HepG2 (cell line): ENCODE data around the gene EEF1E1. TPM values are rescaled to one million over a fixed set of nuclear protein-coding genes. Genes with fewer than 3 reads are reported as not detected.

Experiments
- ATF3 ChIP-seq: sonication (generic); formaldehyde crosslinking; IDR thresholded peaks from 2 replicates; pipeline ENCODE4 v1.4.0; 2020; ENCODE audit warnings: missing genetic modification reagents
- CEBPB ChIP-seq: IDR thresholded peaks from 2 replicates; pipeline ENCODE4 v1.6.1; 2011; ENCODE audit warnings: low read depth, low read length, improper control_type of control experiment, borderline replicate concordance
- E2F2 ChIP-seq: sonication (generic); formaldehyde crosslinking; IDR thresholded peaks from 2 replicates; pipeline ENCODE4 v1.4.0; 2020; ENCODE audit warnings: missing genetic modification reagents, borderline replicate concordance
- ETV5 ChIP-seq: IDR thresholded peaks from 2 replicates; pipeline ENCODE4 v1.6.1; 2018; ENCODE audit warnings: missing biosample characterization, missing genetic modification reagents, inconsistent platforms, borderline replicate concordance
- FOSL1 ChIP-seq: sonication (generic); formaldehyde crosslinking; IDR thresholded peaks from 2 replicates; pipeline ENCODE4 v1.9.0; 2021; ENCODE audit warnings: missing genetic modification reagents, borderline replicate concordance
- FOXA3 ChIP-seq: IDR thresholded peaks from 2 replicates; pipeline ENCODE4 v1.6.1; 2016; ENCODE audit warnings: missing genetic modification reagents, missing compliant biosample characterization
- HMG20A ChIP-seq: IDR thresholded peaks from 2 replicates; pipeline ENCODE4 v1.6.1; 2016; ENCODE audit warnings: borderline replicate concordance
- HOMEZ ChIP-seq: IDR thresholded peaks from 2 replicates; pipeline ENCODE4 v1.6.1; 2016; ENCODE audit warnings: low read depth
- KAT8 ChIP-seq: IDR thresholded peaks from 2 replicates; pipeline ENCODE4 v1.6.1; 2016; ENCODE audit warnings: missing genetic modification reagents, missing compliant biosample characterization
- MAFK ChIP-seq, 2 experiments: IDR thresholded peaks in 1 of 2; conservative IDR thresholded peaks in 1 of 2; 2 replicates each; pipeline ENCODE4 v1.6.1; 2011; ENCODE audit warnings: improper control_type of control experiment in 2 of 2, low read length in 2 of 2
- NFE2L2 ChIP-seq: fragments of 150-350 bp; IDR thresholded peaks from 2 replicates; pipeline ENCODE4 v1.6.1; 2014; ENCODE audit warnings: low read length
- NRL ChIP-seq: sonication (generic); formaldehyde crosslinking; IDR thresholded peaks from 2 replicates; pipeline ENCODE4 v1.5.0; 2020; ENCODE audit warnings: missing genetic modification reagents, mild to moderate bottlenecking, moderate library complexity, borderline replicate concordance
- SIX1 ChIP-seq: sonication (generic); formaldehyde crosslinking; IDR thresholded peaks from 2 replicates; pipeline ENCODE4 v1.4.0; 2020; ENCODE audit warnings: missing genetic modification reagents, borderline replicate concordance
- SMAD1 ChIP-seq: sonication (generic); formaldehyde crosslinking; IDR thresholded peaks from 2 replicates; pipeline ENCODE4 v1.4.0; 2020; ENCODE audit warnings: missing genetic modification reagents, low read depth, mild to moderate bottlenecking, borderline replicate concordance
- XBP1 ChIP-seq: sonication (generic); formaldehyde crosslinking; IDR thresholded peaks from 2 replicates; pipeline ENCODE4 v1.5.0; 2020; ENCODE audit warnings: missing genetic modification reagents
- ZNF430 ChIP-seq: sonication (generic); formaldehyde crosslinking; IDR thresholded peaks from 2 replicates; pipeline ENCODE4 v1.9.0; 2021; ENCODE audit warnings: mild to moderate bottlenecking, missing genetic modification reagents
- ZNF44 ChIP-seq: sonication (generic); formaldehyde crosslinking; IDR thresholded peaks from 2 replicates; pipeline ENCODE4 v1.5.1; 2020; ENCODE audit warnings: mild to moderate bottlenecking, missing genetic modification reagents
- ZNF768 ChIP-seq: sonication (generic); formaldehyde crosslinking; IDR thresholded peaks from 2 replicates; pipeline ENCODE4 v1.4.0; 2020; ENCODE audit warnings: missing genetic modification reagents
- polyA plus RNA-seq, 8 experiments: library from polyadenylated mRNA; depleted of rRNA in 3 of 8; stranded (reverse) in 7 of 8; unstranded in 1 of 8; fragments of >200 nt; fragmentation: Illumina TruSeq in 4 of 8; extraction: Trizol in 4 of 8; gene quantifications; 2 replicates each; pipeline versions ENCODE4 v1.2.1 to v1.2.3, GENCODE V29; 2011 to 2016; ENCODE audit warnings: low read depth in 4 of 8, missing spikeins in 1 of 8, mixed read lengths in 1 of 8; ENCODE audit not compliant: insufficient read depth in 1 of 8
- total RNA-seq, 5 experiments: library from RNA; depleted of rRNA; stranded (reverse); fragments of >200 nt; fragmentation: Illumina TruSeq; extraction: Trizol; gene quantifications; 2 replicates each; pipeline ENCODE4 v1.2.3, GENCODE V29; 2016; ENCODE audit warnings: low read depth in 1 of 5
- TF ChIP-seq, protein P1 (sequence below): sonication (generic); formaldehyde crosslinking; IDR thresholded peaks from 2 replicates; pipeline ENCODE4 v1.4.0; 2020; ENCODE audit warnings: missing genetic modification reagents
- TF ChIP-seq, protein P2 (sequence below): sonication (generic); formaldehyde crosslinking; IDR thresholded peaks from 2 replicates; pipeline ENCODE4 v1.5.0; 2020; ENCODE audit warnings: mild to moderate bottlenecking, missing genetic modification reagents
- TF ChIP-seq, protein P3 (sequence below): sonication (generic); formaldehyde crosslinking; IDR thresholded peaks from 2 replicates; pipeline ENCODE4 v1.5.0; 2020; ENCODE audit warnings: mild to moderate bottlenecking, missing genetic modification reagents, borderline replicate concordance

The EEF1E1 gene
- total and polyA plus RNA-seq, 2 of the 13 experiments (the other 11 are each of a cell fraction or from before 2014, with no cell fraction given): 128 to 188 TPM

DNA sequence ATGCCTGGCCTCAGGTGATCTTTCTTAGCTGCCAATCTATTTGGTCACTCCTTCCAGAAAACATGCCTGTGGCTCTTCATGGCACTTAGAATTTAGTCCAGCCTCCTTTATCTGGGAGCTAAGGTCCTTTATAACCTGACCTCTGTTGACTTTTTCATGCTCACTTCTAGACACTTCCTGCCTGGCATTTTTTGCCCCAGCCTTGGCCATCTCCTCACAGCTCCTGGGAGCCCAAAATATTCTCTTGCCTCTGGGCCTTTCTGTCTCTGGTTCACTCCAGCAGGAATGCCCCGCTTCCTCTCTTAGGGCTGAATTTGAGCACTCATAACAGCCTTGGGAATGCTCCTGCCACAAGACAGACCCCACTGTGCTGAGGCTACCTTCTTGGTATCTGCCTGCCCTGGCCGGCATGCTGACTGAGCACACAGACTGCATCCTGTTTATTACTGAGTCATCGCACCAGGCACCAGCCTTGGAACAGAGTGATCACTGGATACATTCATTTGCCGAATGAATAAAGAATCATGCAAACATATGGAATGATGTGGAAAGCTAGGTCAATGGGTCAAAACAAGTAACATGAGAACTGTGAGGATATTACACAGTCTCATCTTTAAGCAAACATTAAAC, 5.8 kb upstream of the EEF1E1 start (continued):
- TF ChIP-seq, protein P1, sequence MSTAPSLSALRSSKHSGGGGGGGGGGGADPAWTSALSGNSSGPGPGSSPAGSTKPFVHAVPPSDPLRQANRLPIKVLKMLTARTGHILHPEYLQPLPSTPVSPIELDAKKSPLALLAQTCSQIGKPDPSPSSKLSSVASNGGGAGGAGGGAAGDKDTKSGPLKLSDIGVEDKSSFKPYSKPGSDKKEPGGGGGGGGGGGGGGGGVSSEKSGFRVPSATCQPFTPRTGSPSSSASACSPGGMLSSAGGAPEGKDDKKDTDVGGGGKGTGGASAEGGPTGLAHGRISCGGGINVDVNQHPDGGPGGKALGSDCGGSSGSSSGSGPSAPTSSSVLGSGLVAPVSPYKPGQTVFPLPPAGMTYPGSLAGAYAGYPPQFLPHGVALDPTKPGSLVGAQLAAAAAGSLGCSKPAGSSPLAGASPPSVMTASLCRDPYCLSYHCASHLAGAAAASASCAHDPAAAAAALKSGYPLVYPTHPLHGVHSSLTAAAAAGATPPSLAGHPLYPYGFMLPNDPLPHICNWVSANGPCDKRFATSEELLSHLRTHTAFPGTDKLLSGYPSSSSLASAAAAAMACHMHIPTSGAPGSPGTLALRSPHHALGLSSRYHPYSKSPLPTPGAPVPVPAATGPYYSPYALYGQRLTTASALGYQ (CRISPR knock-in tag): peak; percentile 35; the same call in 1 of the 2 replicates
- TF ChIP-seq E2F2 (CRISPR knock-in tag) (no peak), FOXA3 (CRISPR knock-in tag) (peak; percentile 74), MAFK (conservative IDR thresholded peaks at IDR 0.05 in 1 of 2, IDR thresholded peaks at IDR 0.05 in 1 of 2; ENCODE audit: low read length in 2 of 2) (peak; percentile 80 to 93), XBP1 (CRISPR knock-in tag) (no peak), SIX1 (peak; percentile 86; the same call in 1 of the 2 replicates), ZNF430 (no peak), NFE2L2 (peak; percentile 82), KAT8 (CRISPR knock-in tag) (peak; percentile 40), ETV5 (CRISPR knock-in tag) (peak; percentile 91), ZNF44 (CRISPR knock-in tag) (no peak), HOMEZ (peak; percentile 88), ZNF768 (CRISPR knock-in tag) (0 out of 2 replicates have a peak, but pooled peaks have one; percentile 25), NRL (no peak), ATF3 (CRISPR knock-in tag) (peak; percentile 89), SMAD1 (CRISPR knock-in tag) (no peak), FOSL1 (CRISPR knock-in tag) (peak; percentile 81; the same call in 1 of the 2 replicates), CEBPB (0 out of 2 replicates have a peak, but pooled peaks have one; percentile 26), HMG20A (CRISPR knock-in tag) (peak; percentile 70; the same call in 1 of the 2 replicates)
- TF ChIP-seq, protein P2, sequence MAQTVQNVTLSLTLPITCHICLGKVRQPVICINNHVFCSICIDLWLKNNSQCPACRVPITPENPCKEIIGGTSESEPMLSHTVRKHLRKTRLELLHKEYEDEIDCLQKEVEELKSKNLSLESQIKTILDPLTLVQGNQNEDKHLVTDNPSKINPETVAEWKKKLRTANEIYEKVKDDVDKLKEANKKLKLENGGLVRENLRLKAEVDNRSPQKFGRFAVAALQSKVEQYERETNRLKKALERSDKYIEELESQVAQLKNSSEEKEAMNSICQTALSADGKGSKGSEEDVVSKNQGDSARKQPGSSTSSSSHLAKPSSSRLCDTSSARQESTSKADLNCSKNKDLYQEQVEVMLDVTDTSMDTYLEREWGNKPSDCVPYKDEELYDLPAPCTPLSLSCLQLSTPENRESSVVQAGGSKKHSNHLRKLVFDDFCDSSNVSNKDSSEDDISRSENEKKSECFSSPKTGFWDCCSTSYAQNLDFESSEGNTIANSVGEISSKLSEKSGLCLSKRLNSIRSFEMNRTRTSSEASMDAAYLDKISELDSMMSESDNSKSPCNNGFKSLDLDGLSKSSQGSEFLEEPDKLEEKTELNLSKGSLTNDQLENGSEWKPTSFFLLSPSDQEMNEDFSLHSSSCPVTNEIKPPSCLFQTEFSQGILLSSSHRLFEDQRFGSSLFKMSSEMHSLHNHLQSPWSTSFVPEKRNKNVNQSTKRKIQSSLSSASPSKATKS (CRISPR knock-in tag): no peak
- TF ChIP-seq, protein P3, sequence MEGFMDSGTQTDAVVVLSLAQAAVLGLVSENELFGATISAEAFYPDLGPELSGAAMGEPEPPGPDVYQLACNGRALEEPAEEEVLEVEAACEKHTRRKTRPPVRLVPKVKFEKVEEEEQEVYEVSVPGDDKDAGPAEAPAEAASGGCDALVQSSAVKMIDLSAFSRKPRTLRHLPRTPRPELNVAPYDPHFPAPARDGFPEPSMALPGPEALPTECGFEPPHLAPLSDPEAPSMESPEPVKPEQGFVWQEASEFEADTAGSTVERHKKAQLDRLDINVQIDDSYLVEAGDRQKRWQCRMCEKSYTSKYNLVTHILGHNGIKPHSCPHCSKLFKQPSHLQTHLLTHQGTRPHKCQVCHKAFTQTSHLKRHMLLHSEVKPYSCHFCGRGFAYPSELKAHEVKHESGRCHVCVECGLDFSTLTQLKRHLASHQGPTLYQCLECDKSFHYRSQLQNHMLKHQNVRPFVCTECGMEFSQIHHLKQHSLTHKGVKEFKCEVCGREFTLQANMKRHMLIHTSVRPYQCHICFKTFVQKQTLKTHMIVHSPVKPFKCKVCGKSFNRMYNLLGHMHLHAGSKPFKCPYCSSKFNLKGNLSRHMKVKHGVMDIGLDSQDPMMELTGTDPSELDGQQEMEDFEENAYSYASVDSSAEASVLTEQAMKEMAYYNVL (CRISPR knock-in tag): no peak
